Posterior vena cava (tissue), 2 donors: ENCODE data around the gene FBXO48. TPM values are rescaled to one million over a fixed set of nuclear protein-coding genes. Genes with fewer than 3 reads are reported as not detected.
A peak's percentile ranks its signal among the peaks of the same experiment; 100 is the strongest.
"Not testable (repeated sequence)": the region's sequence is repeated elsewhere in the genome, so short reads cannot be mapped to it uniquely, and the experiment has no call there.

Experiments
- DNase-seq: peaks from one replicate; pipeline ENCODE4 v3.0.0-alpha.2; 2020; ENCODE audit warnings: low spot score
- intact Hi-C, 2 donors: fragments of 100-400 bp; cut with DNase I; formaldehyde crosslinking; loops; one replicate each; pipeline versions ENCODE4 v1.14.1 to v1.14.2; 2022 to 2023
- total RNA-seq, 2 donors: library from RNA; stranded (reverse); fragmentation: NEBNext Ultra II Directional; extraction: Animal tissue kit (Norgen Biotek cat#: 25700); gene quantifications; one replicate each; pipeline ENCODE4 v1.2.1, GENCODE V29; 2021
- donor health status: DM: yes; HTN: yes; CAD: no.
- donor health status: DM: yes; HTN: yes; CAD: no.

The FBXO48 gene
- total RNA-seq, 2 donors from 2014 or later, result 0.51 to 1.3 TPM

GRCh38 chr2:68446425-68446824, 20.7 kb downstream of the FBXO48 start:
- not testable (repeated sequence) for DNase-seq
- intact Hi-C loops, result loop anchor here in 1 of 2 donors (10.0 kb wide), 2 partner anchors 252 to 322 kb away; no protein-coding TSS in a partner anchor

GRCh38 chr2:68441994-68442322, 25.1 kb downstream of the FBXO48 start:
- intact Hi-C loops, result loop anchor here (5.0 to 10.0 kb wide), 3 partner anchors 80 to 317 kb away; no protein-coding TSS in a partner anchor
- DNase-seq, result no peak

GRCh38 chr2:68441179-68441993, 25.7 kb downstream of the FBXO48 start:
- DNase-seq, result peak; percentile 89
- intact Hi-C loops, result loop anchor here (5.0 to 10.0 kb wide), 3 partner anchors 79 to 317 kb away; no protein-coding TSS in a partner anchor

- DNase-seq, result no peak
- intact Hi-C loops, result loop anchor here in 1 of 2 donors (5.0 kb wide), 1 partner anchor 76 kb away; no protein-coding TSS in a partner anchor
These were observed 28.4 kb downstream of the FBXO48 start for GRCh38 chr2:68438455-68439303.

GRCh38 chr2:68436270-68436669, 30.8 kb downstream of the FBXO48 start:
- no peak for DNase-seq
- intact Hi-C loops, result loop anchor here in 1 of 2 donors (5.0 kb wide), 1 partner anchor 74 kb away; no protein-coding TSS in a partner anchor

GRCh38 chr2:68435615-68436014, 31.5 kb downstream of the FBXO48 start:
- intact Hi-C loops, result loop anchor here in 1 of 2 donors (5.0 kb wide), 1 partner anchor 73 kb away; no protein-coding TSS in a partner anchor
- no peak for DNase-seq

- no peak for DNase-seq
- intact Hi-C loops, result loop anchor here in 1 of 2 donors (5.0 kb wide), 1 partner anchor 73 kb away; no protein-coding TSS in a partner anchor
These were observed 32.1 kb downstream of the FBXO48 start for GRCh38 chr2:68434981-68435380.

GRCh38 chr2:68432696-68433658, 34.1 kb downstream of the FBXO48 start:
- intact Hi-C loops, result no loop called here
- no peak for DNase-seq

GRCh38 chr2:68431316-68431972, 35.6 kb downstream of the FBXO48 start:
- intact Hi-C loops, result no loop called here
- DNase-seq, result no peak

- intact Hi-C loops, result no loop called here
- DNase-seq, result no peak
These were observed 37.7 kb downstream of the FBXO48 start for GRCh38 chr2:68429311-68429826.

GRCh38 chr2:68428746-68429145, 38.3 kb downstream of the FBXO48 start:
- intact Hi-C loops, result no loop called here
- no peak for DNase-seq

- intact Hi-C loops, result no loop called here
- no peak for DNase-seq
These were observed 39.0 kb downstream of the FBXO48 start for GRCh38 chr2:68428126-68428525.

GRCh38 chr2:68426848-68427579, 40.1 kb downstream of the FBXO48 start:
- no peak for DNase-seq
- intact Hi-C loops, result no loop called here

GRCh38 chr2:68426446-68426845, 40.6 kb downstream of the FBXO48 start:
- intact Hi-C loops, result no loop called here
- DNase-seq, result no peak

GRCh38 chr2:68425503-68425902, 41.6 kb downstream of the FBXO48 start:
- intact Hi-C loops, result no loop called here
- no peak for DNase-seq

GRCh38 chr2:68423966-68424650, 43.0 kb downstream of the FBXO48 start:
- intact Hi-C loops, result no loop called here
- DNase-seq, result no peak
